Measurements from ENCODE around the gene AVL9.

DNA sequence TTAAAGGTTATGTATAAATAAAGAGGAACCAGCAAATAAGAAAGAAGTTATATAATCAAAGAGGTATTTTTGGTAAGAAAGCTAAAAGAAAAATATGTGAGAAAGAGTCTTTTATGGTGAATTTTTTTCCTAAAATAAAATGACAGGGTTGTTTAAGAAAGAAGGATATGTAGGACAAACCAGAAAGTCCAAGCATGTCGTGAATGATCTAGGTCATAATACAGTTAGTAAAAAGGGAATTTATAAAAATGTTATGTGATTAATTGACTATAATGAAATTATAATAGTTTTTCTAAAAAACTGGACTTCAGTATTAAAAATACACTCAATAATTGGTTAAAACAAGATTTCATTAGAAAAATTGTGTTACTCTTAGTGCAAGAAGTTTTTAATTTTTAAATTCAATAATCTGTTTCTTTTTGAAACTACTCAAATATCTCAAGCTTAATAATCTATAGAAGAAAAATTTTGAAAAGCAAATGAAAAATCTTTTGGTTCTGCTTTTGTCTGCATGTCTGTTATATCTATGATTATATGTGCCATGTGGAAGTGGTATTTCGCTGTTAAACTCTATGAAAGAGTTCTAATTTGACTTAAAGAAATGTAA lies 23.3 kb downstream of the AVL9 start:
- TF ChIP-seq POLR2AphosphoS5 (IDR thresholded peaks at IDR 0.05) (no peak), POLR2A (IDR thresholded peaks at IDR 0.05) (no peak)
- TF ChIP-seq, protein P1, sequence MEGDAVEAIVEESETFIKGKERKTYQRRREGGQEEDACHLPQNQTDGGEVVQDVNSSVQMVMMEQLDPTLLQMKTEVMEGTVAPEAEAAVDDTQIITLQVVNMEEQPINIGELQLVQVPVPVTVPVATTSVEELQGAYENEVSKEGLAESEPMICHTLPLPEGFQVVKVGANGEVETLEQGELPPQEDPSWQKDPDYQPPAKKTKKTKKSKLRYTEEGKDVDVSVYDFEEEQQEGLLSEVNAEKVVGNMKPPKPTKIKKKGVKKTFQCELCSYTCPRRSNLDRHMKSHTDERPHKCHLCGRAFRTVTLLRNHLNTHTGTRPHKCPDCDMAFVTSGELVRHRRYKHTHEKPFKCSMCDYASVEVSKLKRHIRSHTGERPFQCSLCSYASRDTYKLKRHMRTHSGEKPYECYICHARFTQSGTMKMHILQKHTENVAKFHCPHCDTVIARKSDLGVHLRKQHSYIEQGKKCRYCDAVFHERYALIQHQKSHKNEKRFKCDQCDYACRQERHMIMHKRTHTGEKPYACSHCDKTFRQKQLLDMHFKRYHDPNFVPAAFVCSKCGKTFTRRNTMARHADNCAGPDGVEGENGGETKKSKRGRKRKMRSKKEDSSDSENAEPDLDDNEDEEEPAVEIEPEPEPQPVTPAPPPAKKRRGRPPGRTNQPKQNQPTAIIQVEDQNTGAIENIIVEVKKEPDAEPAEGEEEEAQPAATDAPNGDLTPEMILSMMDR (IDR thresholded peaks at IDR 0.05): no peak

All from sigmoid colon (tissue), 4 donors.